Naive thymus-derived CD4-positive, alpha-beta T cell (primary cell): ENCODE data around the gene OR2T8. TPM values are rescaled to one million over a fixed set of nuclear protein-coding genes. Genes with fewer than 3 reads are reported as not detected.

Experiments used
- ATAC-seq: fragments of 150-1000 bp; cut with Tn5 transposase; 2 replicates; pipeline ENCODE4 v1.10.0; 2021; ENCODE audit warnings: mild to moderate bottlenecking, moderate library complexity
- CTCF ChIA-PET: fragments of 350-600 bp; sonication (Branson Sonifier 250); formaldehyde crosslinking; loops from one replicate; lab custom pipeline; 2021; ENCODE audit warnings: antibody characterized with exemption; lab: Charles Lee
- POLR2A ChIA-PET: fragments of 350-600 bp; sonication (Branson Sonifier 250); formaldehyde crosslinking; loops from one replicate; lab custom pipeline; 2021; ENCODE audit warnings: antibody characterized with exemption, inconsistent platforms; lab: Charles Lee
- DNase-seq, 9 donors: peaks; one replicate each; pipeline versions ENCODE4 v3.0.0 to v3.0.0-alpha.2; 2020 to 2022; ENCODE audit warnings: mixed read lengths in 1 of 9
- H3K27ac ChIP-seq: one replicate; pipeline ENCODE4 v1.7.0; 2013; ENCODE audit warnings: mild to moderate bottlenecking, low read depth, low read length, moderate library complexity
- H3K27me3 ChIP-seq, 2 donors: one replicate each; pipeline ENCODE4 v1.7.0; 2013; ENCODE audit warnings: low read length in 2 of 2, mild to moderate bottlenecking in 2 of 2, moderate library complexity in 2 of 2; ENCODE audit not compliant: control insufficient read depth in 2 of 2, insufficient read depth in 2 of 2
- H3K36me3 ChIP-seq, 3 experiments: 1 replicate in 2 of 3; 2 replicates in 1 of 3; pipeline ENCODE4 v1.7.0; 2013; ENCODE audit warnings: low read length in 3 of 3, mild to moderate bottlenecking in 3 of 3, moderate library complexity in 1 of 3; ENCODE audit not compliant: insufficient read depth in 3 of 3, control insufficient read depth in 2 of 3
- H3K4me1 ChIP-seq, 2 donors: one replicate each; pipeline ENCODE4 v1.7.0; 2013; ENCODE audit warnings: low read length in 2 of 2, mild to moderate bottlenecking in 2 of 2, moderate library complexity in 1 of 2; ENCODE audit not compliant: control insufficient read depth in 2 of 2, insufficient read depth in 2 of 2
- H3K4me3 ChIP-seq: 2 replicates; pipeline ENCODE4 v1.7.0; 2013; ENCODE audit warnings: mild to moderate bottlenecking, low read length
- H3K9me3 ChIP-seq, 3 experiments: 1 replicate in 2 of 3; 2 replicates in 1 of 3; pipeline ENCODE4 v1.7.0; 2013; ENCODE audit warnings: low read length in 3 of 3; ENCODE audit not compliant: control insufficient read depth in 2 of 3
- H3K27ac Mint-ChIP-seq, 9 donors: one replicate each; pipeline ENCODE4 v1.8.0; 2020 to 2022; ENCODE audit warnings: mixed read lengths in 9 of 9, mild to moderate bottlenecking in 8 of 9, moderate library complexity in 5 of 9, inconsistent platforms in 2 of 9
- H3K27me3 Mint-ChIP-seq, 5 donors: one replicate each; pipeline ENCODE4 v1.8.0; 2021 to 2022; ENCODE audit warnings: mixed read lengths in 5 of 5, mild to moderate bottlenecking in 1 of 5
- H3K36me3 Mint-ChIP-seq, 5 donors: one replicate each; pipeline ENCODE4 v1.8.0; 2020 to 2022; ENCODE audit warnings: mixed read lengths in 5 of 5, mild to moderate bottlenecking in 3 of 5, inconsistent platforms in 1 of 5
- H3K4me1 Mint-ChIP-seq, 7 donors: one replicate each; pipeline ENCODE4 v1.8.0; 2020 to 2022; ENCODE audit warnings: mixed read lengths in 7 of 7, mild to moderate bottlenecking in 3 of 7, inconsistent platforms in 1 of 7
- H3K4me3 Mint-ChIP-seq, 10 donors: one replicate each; pipeline ENCODE4 v1.8.0; 2020 to 2022; ENCODE audit warnings: mild to moderate bottlenecking in 10 of 10, mixed read lengths in 10 of 10, moderate library complexity in 6 of 10, inconsistent platforms in 2 of 10
- H3K9me3 Mint-ChIP-seq, 11 donors: one replicate each; pipeline ENCODE4 v1.8.0; 2020 to 2022; ENCODE audit warnings: mixed read lengths in 11 of 11, mild to moderate bottlenecking in 4 of 11, inconsistent platforms in 1 of 11, moderate library complexity in 1 of 11
- intact Hi-C, 2 donors: fragments of 100-400 bp; cut with micrococcal nuclease; formaldehyde crosslinking; loops; one replicate each; pipeline ENCODE4 v1.15.1; 2023
- polyA plus RNA-seq, 2 donors: library from polyadenylated mRNA; unstranded; fragments of 300-500 nt; fragmentation: Illumina TruSeq; gene quantifications; one replicate each; pipeline ENCODE4 v1.2.3, GENCODE V29; 2021
- total RNA-seq, 6 experiments: library from RNA in 5 of 6; stranded (reverse) in 5 of 6; gene quantifications; 1 replicate in 5 of 6; 2 replicates in 1 of 6; pipeline ENCODE4 v1.2.3 and lab custom pipeline; 2021 to 2026

Gene OR2T8, protein sequence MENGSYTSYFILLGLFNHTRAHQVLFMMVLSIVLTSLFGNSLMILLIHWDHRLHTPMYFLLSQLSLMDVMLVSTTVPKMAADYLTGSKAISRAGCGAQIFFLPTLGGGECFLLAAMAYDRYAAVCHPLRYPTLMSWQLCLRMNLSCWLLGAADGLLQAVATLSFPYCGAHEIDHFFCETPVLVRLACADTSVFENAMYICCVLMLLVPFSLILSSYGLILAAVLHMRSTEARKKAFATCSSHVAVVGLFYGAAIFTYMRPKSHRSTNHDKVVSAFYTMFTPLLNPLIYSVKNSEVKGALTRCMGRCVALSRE
- total RNA-seq (not detected), polyA plus RNA-seq (not detected), total RNA-seq (lab: John Stamatoyannopoulos, UW) (not detected)

DNA sequence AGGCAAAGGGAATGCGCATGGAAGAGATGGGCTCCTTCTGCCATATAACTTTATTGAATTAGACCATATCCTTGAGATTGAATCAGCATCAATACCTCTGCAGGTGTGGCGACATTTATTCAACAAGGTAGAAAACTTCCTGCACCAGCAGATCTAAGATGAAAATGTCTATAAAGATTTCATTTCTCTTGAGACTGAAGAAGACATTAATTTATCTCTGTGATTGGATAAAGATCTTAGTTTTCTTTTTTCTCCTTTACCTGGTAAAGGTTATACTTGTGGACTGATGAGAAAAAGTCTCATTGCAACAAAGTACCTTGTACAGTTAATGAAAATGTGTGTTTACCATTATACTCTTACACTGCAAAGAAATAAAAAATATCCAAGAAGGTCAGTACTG lies at the start of gene OR2T8:
OR2T8 (plus strand) TSS at position 301 of the 400 bp plus-strand sequence. CDS start 766 bp downstream, outside the sequence.
- Mint-ChIP-seq H3K9me3 (no peaks in the 10 kb centered on the region), H3K27me3 (peaks cover 0 to 27% (median 11%) of the 10 kb centered on the region in 5 donors), H3K36me3 (no peaks in the 10 kb centered on the region), H3K4me3 (no peak within 1 kb of the TSS), H3K4me1 (no peaks in the 10 kb centered on the region), H3K27ac (no peak within 1 kb of the TSS)
- Histone ChIP-seq H3K27ac (no peak within 1 kb of the TSS), H3K4me1 (no peaks in the 10 kb centered on the region), H3K36me3 (no peaks in the 10 kb centered on the region), H3K4me3 (no peak within 1 kb of the TSS), H3K9me3 (no peaks in the 10 kb centered on the region), H3K27me3 (no peaks in the 10 kb centered on the region)
- ATAC-seq (no peak), DNase-seq (no peak)
- intact Hi-C loops = no loop called here
- POLR2A ChIA-PET = no interaction called here
- CTCF ChIA-PET = no interaction called here

DNA sequence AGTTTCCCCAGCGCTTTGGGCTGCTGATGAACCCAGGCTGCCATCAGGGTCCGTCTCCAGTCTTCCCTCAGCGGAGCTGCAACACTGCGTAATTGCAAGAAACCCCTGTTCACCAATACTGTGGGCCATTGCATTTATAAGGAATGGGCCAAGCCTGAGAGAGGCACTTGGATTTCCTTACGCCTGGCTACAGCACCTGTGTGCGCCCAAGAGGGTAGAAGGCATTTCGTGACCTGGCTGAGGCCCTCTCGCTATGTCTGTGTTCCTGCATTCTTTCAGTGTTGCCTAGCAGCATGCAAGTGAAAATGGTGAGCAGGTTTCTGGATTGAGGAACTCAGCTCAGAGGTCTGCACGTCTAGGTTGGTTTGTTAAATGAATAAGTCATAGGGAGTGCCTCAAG lies 36.7 kb upstream of the OR2T8 start:
- ATAC-seq = no peak
- H3K27me3 Mint-ChIP-seq = peaks cover 0 to 13% (median 3%) of the 10 kb centered on the region in 5 donors
- H3K4me1 Mint-ChIP-seq = no peaks in the 10 kb centered on the region
- Histone ChIP-seq H3K4me1 (no peaks in the 10 kb centered on the region), H3K4me3 (no peak overlapping the region), H3K36me3 (no peaks in the 10 kb centered on the region), H3K9me3 (no peaks in the 10 kb centered on the region), H3K27me3 (no peaks in the 10 kb centered on the region), H3K27ac (no peak overlapping the region)
- H3K4me3 Mint-ChIP-seq = no peak overlapping the region
- no peaks in the 10 kb centered on the region for H3K9me3 Mint-ChIP-seq
- no peak for DNase-seq
- H3K36me3 Mint-ChIP-seq = no peaks in the 10 kb centered on the region
- ChIA-PET POLR2A (interaction anchor here (0.7 kb wide), 1 partner anchor 785 kb away, joined by 10 read pairs; no protein-coding TSS in a partner anchor), CTCF (no interaction called here)
- H3K27ac Mint-ChIP-seq = no peak overlapping the region
- intact Hi-C loops = no loop called here

GRCh38 chr1:247884797-247885413 lies 35.1 kb upstream of the OR2T8 start:
- Mint-ChIP-seq H3K27ac (no peak overlapping the region), H3K4me1 (no peaks in the 10 kb centered on the region), H3K9me3 (no peaks in the 10 kb centered on the region), H3K36me3 (no peaks in the 10 kb centered on the region), H3K4me3 (no peak overlapping the region), H3K27me3 (peaks cover 0 to under 1% (median 0%) of the 10 kb centered on the region in 5 donors)
- H3K36me3 ChIP-seq = no peaks in the 10 kb centered on the region
- ATAC-seq (no peak), DNase-seq (no peak)
- no peaks in the 10 kb centered on the region for H3K27me3 ChIP-seq
- H3K27ac ChIP-seq = no peak overlapping the region
- H3K4me3 ChIP-seq = no peak overlapping the region
- intact Hi-C loops = no loop called here
- H3K4me1 ChIP-seq = no peaks in the 10 kb centered on the region
- POLR2A ChIA-PET = interaction anchor here (0.6 kb wide), 1 partner anchor 14 kb away, joined by 4 read pairs; no protein-coding TSS in a partner anchor
- H3K9me3 ChIP-seq = no peaks in the 10 kb centered on the region
- CTCF ChIA-PET = no interaction called here

DNA sequence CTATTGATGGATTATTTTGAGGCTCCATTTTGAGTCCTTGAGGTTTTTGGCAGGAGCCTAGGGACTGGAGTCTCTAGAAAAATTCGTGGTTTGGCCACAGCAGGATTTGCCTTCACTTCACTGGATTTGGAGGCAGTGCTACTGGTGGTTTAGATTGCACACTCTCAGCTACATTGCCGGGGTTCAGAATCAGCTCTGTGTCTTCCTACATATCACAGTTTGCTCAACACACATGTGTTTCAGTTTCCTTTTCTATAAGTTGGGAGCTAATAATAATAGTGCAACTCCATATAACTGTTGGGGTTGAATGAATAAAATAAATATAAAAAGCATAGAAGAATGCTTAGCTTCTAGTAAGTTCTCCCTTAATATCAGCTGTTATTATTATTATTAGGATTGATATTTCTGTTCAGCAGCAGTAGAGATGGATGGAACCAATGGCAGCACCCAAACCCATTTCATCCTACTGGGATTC lies 24.9 kb upstream of the OR2T8 start, which contains the start of gene OR2W3:
OR2W3 (plus strand) TSS at position 425 of the 475 bp plus-strand sequence; CDS start at position 425, 0 bp downstream.
- Histone ChIP-seq H3K9me3 (no peaks in the 10 kb centered on the region), H3K4me1 (no peaks in the 10 kb centered on the region), H3K27ac (no peak within 1 kb of the TSS), H3K27me3 (no peaks in the 10 kb centered on the region), H3K36me3 (no peaks in the 10 kb centered on the region), H3K4me3 (no peak within 1 kb of the TSS)
- Mint-ChIP-seq H3K27me3 (peaks cover 0 to 22% (median 5%) of the 10 kb centered on the region in 5 donors), H3K4me1 (no peaks in the 10 kb centered on the region), H3K4me3 (no peak within 1 kb of the TSS), H3K9me3 (peaks cover 0 to 18% (median 3%) of the 10 kb centered on the region in 11 donors), H3K27ac (no peak within 1 kb of the TSS), H3K36me3 (peaks cover 0 to 5% (median 0%) of the 10 kb centered on the region in 5 donors)
- ATAC-seq = no peak
- ChIA-PET CTCF (no interaction called here), POLR2A (no interaction called here)
- intact Hi-C loops = no loop called here
- no peak for DNase-seq

DNA sequence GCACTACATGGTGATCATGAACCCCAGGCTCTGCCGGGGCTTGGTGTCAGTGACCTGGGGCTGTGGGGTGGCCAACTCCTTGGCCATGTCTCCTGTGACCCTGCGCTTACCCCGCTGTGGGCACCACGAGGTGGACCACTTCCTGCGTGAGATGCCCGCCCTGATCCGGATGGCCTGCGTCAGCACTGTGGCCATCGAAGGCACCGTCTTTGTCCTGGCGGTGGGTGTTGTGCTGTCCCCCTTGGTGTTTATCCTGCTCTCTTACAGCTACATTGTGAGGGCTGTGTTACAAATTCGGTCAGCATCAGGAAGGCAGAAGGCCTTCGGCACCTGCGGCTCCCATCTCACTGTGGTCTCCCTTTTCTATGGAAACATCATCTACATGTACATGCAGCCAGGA lies 24.1 kb upstream of the OR2T8 start:
- DNase-seq (no peak), ATAC-seq (peak; percentile 36)
- Mint-ChIP-seq H3K27me3 (peaks cover 0 to 22% (median 5%) of the 10 kb centered on the region in 5 donors), H3K27ac (no peak overlapping the region), H3K9me3 (peaks cover 0 to 18% (median 3%) of the 10 kb centered on the region in 11 donors), H3K4me1 (no peaks in the 10 kb centered on the region), H3K4me3 (no peak overlapping the region), H3K36me3 (peaks cover 0 to 5% (median 0%) of the 10 kb centered on the region in 5 donors)
- Histone ChIP-seq H3K27me3 (no peaks in the 10 kb centered on the region), H3K36me3 (no peaks in the 10 kb centered on the region), H3K9me3 (no peaks in the 10 kb centered on the region), H3K27ac (no peak overlapping the region), H3K4me1 (no peaks in the 10 kb centered on the region), H3K4me3 (no peak overlapping the region)
- POLR2A ChIA-PET = no interaction called here
- CTCF ChIA-PET = no interaction called here
- intact Hi-C loops = no loop called here

GRCh38 chr1:247904122-247904521 lies 15.9 kb upstream of the OR2T8 start:
- ATAC-seq = no peak
- Mint-ChIP-seq H3K27me3 (no peaks in the 10 kb centered on the region), H3K4me3 (no peak overlapping the region), H3K4me1 (peaks cover 15 to 28% (median 19%) of the 10 kb centered on the region in 7 donors), H3K9me3 (peaks cover 0 to 26% (median 7%) of the 10 kb centered on the region in 11 donors), H3K36me3 (peaks cover 0 to 6% (median 0%) of the 10 kb centered on the region in 5 donors), H3K27ac (peak overlapping the region in 1 of 9 donors; percentile 3)
- peaks cover 0 to 3% (median 0%) of the 10 kb centered on the region in 3 experiments for H3K9me3 ChIP-seq
- no peaks in the 10 kb centered on the region for H3K27me3 ChIP-seq
- ChIA-PET CTCF (no interaction called here), POLR2A (no interaction called here)
- DNase-seq = no peak
- H3K27ac ChIP-seq = no peak overlapping the region
- H3K36me3 ChIP-seq = no peaks in the 10 kb centered on the region
- no peak overlapping the region for H3K4me3 ChIP-seq
- intact Hi-C loops = no loop called here
- no peaks in the 10 kb centered on the region for H3K4me1 ChIP-seq
